Amniotic stem cell (primary cell): ENCODE measurements around the gene SFPQ.
"Not testable (repeated sequence)": the region's sequence is repeated elsewhere in the genome, so short reads cannot be mapped to it uniquely, and the experiment has no call there.

Experiments
- DNase-seq: peaks from one replicate; lab custom pipeline; 2025; lab: John Stamatoyannopoulos, UW

SFPQ gene

GRCh38 chr1:35142294-35142693 lies 50.7 kb downstream of the SFPQ start:
- DNase-seq, result not testable (repeated sequence)

GRCh38 chr1:35137590-35137989 lies 55.4 kb downstream of the SFPQ start:
- DNase-seq, result not testable (repeated sequence)

DNA sequence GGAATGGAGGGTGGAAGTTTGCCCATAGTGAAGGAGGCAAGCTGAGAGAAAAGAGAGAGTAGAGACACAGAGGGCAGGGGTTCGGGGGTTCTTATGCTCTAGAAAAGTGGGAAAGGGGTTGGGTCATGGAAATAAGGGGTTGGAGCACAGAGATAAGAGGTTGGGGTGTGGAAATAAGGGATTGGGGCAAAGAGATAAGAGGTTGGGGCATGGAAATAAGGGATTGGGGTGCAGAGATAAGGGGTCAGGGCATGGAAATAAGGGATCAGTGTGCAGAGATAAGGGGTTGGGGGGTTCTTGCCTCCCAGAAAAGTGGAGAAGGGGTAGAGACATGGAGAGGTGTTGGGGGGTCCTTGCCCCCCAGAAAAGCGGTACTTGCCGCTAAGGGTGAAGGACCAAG lies 56.2 kb downstream of the SFPQ start:
- DNase-seq, result no peak
